ENCODE results near the gene INTS1. TPM values are rescaled to one million over a fixed set of nuclear protein-coding genes. Genes with fewer than 3 reads are reported as not detected.

INTS1 gene
- total RNA-seq, 1 donor from 2014 or later = 109 TPM

GRCh38 chr7:1539181-1539881 lies 35.1 kb upstream of the INTS1 start:
- TF ChIP-seq, protein P1, sequence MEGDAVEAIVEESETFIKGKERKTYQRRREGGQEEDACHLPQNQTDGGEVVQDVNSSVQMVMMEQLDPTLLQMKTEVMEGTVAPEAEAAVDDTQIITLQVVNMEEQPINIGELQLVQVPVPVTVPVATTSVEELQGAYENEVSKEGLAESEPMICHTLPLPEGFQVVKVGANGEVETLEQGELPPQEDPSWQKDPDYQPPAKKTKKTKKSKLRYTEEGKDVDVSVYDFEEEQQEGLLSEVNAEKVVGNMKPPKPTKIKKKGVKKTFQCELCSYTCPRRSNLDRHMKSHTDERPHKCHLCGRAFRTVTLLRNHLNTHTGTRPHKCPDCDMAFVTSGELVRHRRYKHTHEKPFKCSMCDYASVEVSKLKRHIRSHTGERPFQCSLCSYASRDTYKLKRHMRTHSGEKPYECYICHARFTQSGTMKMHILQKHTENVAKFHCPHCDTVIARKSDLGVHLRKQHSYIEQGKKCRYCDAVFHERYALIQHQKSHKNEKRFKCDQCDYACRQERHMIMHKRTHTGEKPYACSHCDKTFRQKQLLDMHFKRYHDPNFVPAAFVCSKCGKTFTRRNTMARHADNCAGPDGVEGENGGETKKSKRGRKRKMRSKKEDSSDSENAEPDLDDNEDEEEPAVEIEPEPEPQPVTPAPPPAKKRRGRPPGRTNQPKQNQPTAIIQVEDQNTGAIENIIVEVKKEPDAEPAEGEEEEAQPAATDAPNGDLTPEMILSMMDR (IDR thresholded peaks at IDR 0.05; ENCODE audit: unreplicated experiment) = no peak
- no peak overlapping the region for H3K27ac Mint-ChIP-seq (ENCODE audit: unreplicated experiment)
- no peaks in the 10 kb centered on the region for H3K36me3 Mint-ChIP-seq (ENCODE audit: low read depth, unreplicated experiment)
- H3K4me1 Mint-ChIP-seq (ENCODE audit: unreplicated experiment) = peaks cover 2% of the 10 kb centered on the region
- no peaks in the 10 kb centered on the region for H3K9me3 Mint-ChIP-seq (ENCODE audit: unreplicated experiment)
- DNase-seq (ENCODE audit: low spot score) = no peak
- peaks cover 5% of the 10 kb centered on the region for H3K27me3 Mint-ChIP-seq (ENCODE audit: unreplicated experiment)
- no peak overlapping the region for H3K4me3 Mint-ChIP-seq (ENCODE audit: unreplicated experiment)

GRCh38 chr7:1538544-1539180 lies 34.5 kb upstream of the INTS1 start:
- H3K27me3 Mint-ChIP-seq (ENCODE audit: unreplicated experiment) = peaks cover 5% of the 10 kb centered on the region
- H3K36me3 Mint-ChIP-seq (ENCODE audit: low read depth, unreplicated experiment) = no peaks in the 10 kb centered on the region
- no peak for DNase-seq (ENCODE audit: low spot score)
- no peaks in the 10 kb centered on the region for H3K9me3 Mint-ChIP-seq (ENCODE audit: unreplicated experiment)
- no peak overlapping the region for H3K27ac Mint-ChIP-seq (ENCODE audit: unreplicated experiment)
- no peak overlapping the region for H3K4me3 Mint-ChIP-seq (ENCODE audit: unreplicated experiment)
- peaks cover 2% of the 10 kb centered on the region for H3K4me1 Mint-ChIP-seq (ENCODE audit: unreplicated experiment)
- TF ChIP-seq, protein P1 (IDR thresholded peaks at IDR 0.05; ENCODE audit: unreplicated experiment) = no peak

- peak; percentile 49 for DNase-seq (ENCODE audit: low spot score)
- H3K27ac Mint-ChIP-seq (ENCODE audit: unreplicated experiment) = peak overlapping the region; percentile 89
- no peaks in the 10 kb centered on the region for H3K36me3 Mint-ChIP-seq (ENCODE audit: low read depth, unreplicated experiment)
- peaks cover 5% of the 10 kb centered on the region for H3K27me3 Mint-ChIP-seq (ENCODE audit: unreplicated experiment)
- H3K4me1 Mint-ChIP-seq (ENCODE audit: unreplicated experiment) = peaks cover 2% of the 10 kb centered on the region
- TF ChIP-seq, protein P1 (IDR thresholded peaks at IDR 0.05; ENCODE audit: unreplicated experiment) = no peak
- no peaks in the 10 kb centered on the region for H3K9me3 Mint-ChIP-seq (ENCODE audit: unreplicated experiment)
- peak overlapping the region; percentile 71 for H3K4me3 Mint-ChIP-seq (ENCODE audit: unreplicated experiment)
These were observed 33.6 kb upstream of the INTS1 start for GRCh38 chr7:1537535-1538412.

DNA sequence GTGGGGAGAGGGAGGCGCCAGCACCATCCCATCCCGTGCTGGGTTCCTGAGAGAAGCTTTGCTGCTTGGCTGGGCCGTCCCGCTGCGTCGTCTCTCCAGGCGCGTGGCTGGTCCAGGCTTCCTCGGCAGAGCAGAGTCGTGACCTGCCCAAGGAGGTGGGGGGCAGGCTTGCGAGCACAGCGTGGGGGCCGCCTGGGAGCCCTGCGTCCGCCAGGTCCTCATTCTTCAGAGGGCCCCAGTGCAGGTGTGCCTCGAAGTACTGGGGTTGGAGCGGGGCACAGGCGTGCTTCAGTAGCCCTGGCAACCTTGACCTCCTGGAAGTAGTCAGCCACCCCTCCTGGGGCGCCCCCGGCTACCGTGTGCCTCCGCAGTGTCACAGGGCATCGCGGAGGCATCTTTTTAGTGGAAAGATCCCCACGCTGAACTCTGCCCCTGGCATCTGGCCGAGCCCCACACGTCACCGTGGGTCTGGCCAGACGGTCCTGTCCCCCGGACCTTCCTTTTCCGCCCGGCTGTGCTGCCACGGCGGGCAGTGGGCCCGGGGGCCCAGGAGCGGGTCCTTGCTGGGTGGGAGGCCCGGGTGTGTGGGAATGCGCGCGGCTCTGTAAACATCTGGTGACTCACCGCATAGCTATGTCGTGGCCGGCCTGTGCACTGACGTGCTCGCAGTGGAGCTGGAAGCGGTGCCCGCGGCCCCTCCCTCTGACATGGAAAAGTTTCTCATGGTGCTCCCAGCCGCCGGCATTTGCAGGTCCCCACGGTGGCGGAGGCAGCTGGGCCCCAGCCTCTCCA lies 32.8 kb upstream of the INTS1 start:
- peak; percentile 64 for DNase-seq (ENCODE audit: low spot score)
- Mint-ChIP-seq H3K36me3 (ENCODE audit: low read depth, unreplicated experiment) (no peaks in the 10 kb centered on the region), H3K27me3 (ENCODE audit: unreplicated experiment) (peaks cover 4% of the 10 kb centered on the region), H3K27ac (ENCODE audit: unreplicated experiment) (peak overlapping the region; percentile 80), H3K9me3 (ENCODE audit: unreplicated experiment) (no peaks in the 10 kb centered on the region), H3K4me3 (ENCODE audit: unreplicated experiment) (no peak overlapping the region), H3K4me1 (ENCODE audit: unreplicated experiment) (peaks cover 2% of the 10 kb centered on the region)
- TF ChIP-seq, protein P1 (IDR thresholded peaks at IDR 0.05; ENCODE audit: unreplicated experiment) = no peak

All from endothelial cell (in vitro differentiated cells).